Psoas muscle (tissue), 8 donors: ENCODE measurements around the gene SDR9C7. TPM values are rescaled to one million over a fixed set of nuclear protein-coding genes. Genes with fewer than 3 reads are reported as not detected.

Experiments
- ATAC-seq, 4 donors: fragments of 200-7000 bp; cut with Tn5 transposase; one replicate each; pipeline ENCODE4 v1.9.1; 2020; ENCODE audit warnings: moderate library complexity in 3 of 4, mild to moderate bottlenecking in 2 of 4
- DNase-seq, 2 donors: peaks; one replicate each; pipeline ENCODE4 v3.0.0-alpha.2; 2020
- H3K27ac ChIP-seq: fragments of 200-600 bp; one replicate; pipeline ENCODE4 v1.8.0; 2022
- H3K27me3 ChIP-seq, 3 donors: fragments of 200-600 bp in 1 of 3; one replicate each; pipeline versions ENCODE4 v1.6.1 to v1.8.0; 2013 to 2022; ENCODE audit warnings: low read length in 2 of 3, mild to moderate bottlenecking in 2 of 3, moderate library complexity in 1 of 3; ENCODE audit not compliant: insufficient read depth in 3 of 3
- H3K36me3 ChIP-seq, 2 donors: fragments of 200-600 bp in 1 of 2; one replicate each; pipeline versions ENCODE4 v1.6.1 to v1.8.0; 2013 to 2022; ENCODE audit warnings: low read depth in 1 of 2, mild to moderate bottlenecking in 1 of 2, moderate library complexity in 1 of 2; ENCODE audit not compliant: insufficient read depth in 1 of 2
- H3K4me1 ChIP-seq: fragments of 200-600 bp; one replicate; pipeline ENCODE4 v1.8.0; 2022
- H3K4me3 ChIP-seq: fragments of 200-600 bp; one replicate; pipeline ENCODE4 v1.8.0; 2022; ENCODE audit warnings: mild to moderate bottlenecking
- H3K9me3 ChIP-seq: fragments of 200-600 bp; one replicate; pipeline ENCODE4 v1.8.0; 2022
- CTCF ChIP-seq: fragments of 200-600 bp; IDR thresholded peaks from one replicate; pipeline ENCODE4 v1.8.0; 2022; ENCODE audit warnings: antibody characterized with exemption
- WGBS, 3 donors: extraction: QIAGEN DNeasy Blood & Tissue Kit; methylation state at CpG; one replicate each; pipeline versions ENCODE4 v1.1.6 to v1.1.7; 2013; 5-methylcytosine and 5-hydroxymethylcytosine counted together
- intact Hi-C, 2 donors: fragments of 100-400 bp; cut with DNase I; formaldehyde crosslinking; loops; one replicate each; pipeline versions ENCODE4 v1.11.0 to v1.14.2; 2022
- polyA plus RNA-seq, 3 donors: library from polyadenylated mRNA; stranded (reverse); fragments of 200-250 nt; gene quantifications; one replicate each; pipeline ENCODE4 v1.2.3, GENCODE V29; 2013
- total RNA-seq, 4 donors: library from RNA; stranded (reverse); fragmentation: NEBNext Ultra II Directional in 2 of 4; extraction: Animal tissue kit (Norgen Biotek cat#: 25700) in 2 of 4; gene quantifications; one replicate each; pipeline versions ENCODE4 v1.2.1 to v1.2.4, GENCODE V29; 2021 to 2023
- donor health status: healthy with polysubstance abuse.
- donor health status: DM: no; HTN: no; CAD: no; lungs with moderate emphysema.
- donor health status: Bipolar disorder and iron deficiency.
- donor health status: healthy.
- donor health status: DM: yes; HTN: yes; CAD: no.
- donor health status: DM: no; HTN: no; CAD: no.
- donor health status: DM: no; HTN: no; CAD: no.
- donor health status: DM: yes; HTN: yes; CAD: no.

The SDR9C7 gene
- total and polyA plus RNA-seq, 7 donors = 0.07 to 0.97 (median 0.22) TPM; not detected in 1

- no peak overlapping the region for H3K27ac ChIP-seq
- no peaks in the 10 kb centered on the region for H3K4me1 ChIP-seq
- WGBS, 3 donors = 88 to 91% (median 88%) methylated on average over 8 of the region's 8 CpGs
- no peak for TF ChIP-seq CTCF
- intact Hi-C loops = no loop called here
- DNase-seq (no peak), ATAC-seq (no peak)
- H3K9me3 ChIP-seq = no peaks in the 10 kb centered on the region
- no peaks in the 10 kb centered on the region for H3K36me3 ChIP-seq
- no peaks in the 10 kb centered on the region for H3K27me3 ChIP-seq
- no peak overlapping the region for H3K4me3 ChIP-seq
These were observed 4.0 kb downstream of the SDR9C7 start for GRCh38 chr12:56930241-56930640.

- no peak for DNase-seq
- 87 to 92% (median 87%) methylated on average over 4 of the region's 4 CpGs for WGBS, 3 donors
- no peak overlapping the region for H3K27ac ChIP-seq
These were observed 4.4 kb downstream of the SDR9C7 start for GRCh38 chr12:56929780-56930179.

GRCh38 chr12:56928262-56928661 is 5.9 kb downstream of the SDR9C7 start:
- Histone ChIP-seq H3K27ac (no peak overlapping the region), H3K36me3 (no peaks in the 10 kb centered on the region), H3K4me1 (no peaks in the 10 kb centered on the region), H3K27me3 (no peaks in the 10 kb centered on the region), H3K9me3 (no peaks in the 10 kb centered on the region), H3K4me3 (no peak overlapping the region)
- no peak for TF ChIP-seq CTCF
- no peak for DNase-seq
- intact Hi-C loops = no loop called here
- ATAC-seq = no peak
- 72 to 81% (median 75%) methylated on average over 3 of the region's 3 CpGs for WGBS, 3 donors

More at GRCh38 chr12:56929780-56930179, 4.4 kb downstream of the SDR9C7 start:
- H3K4me1 ChIP-seq = no peaks in the 10 kb centered on the region
- no peaks in the 10 kb centered on the region for H3K27me3 ChIP-seq
- TF ChIP-seq CTCF = no peak
- no peaks in the 10 kb centered on the region for H3K9me3 ChIP-seq
- no peak overlapping the region for H3K4me3 ChIP-seq
- no peak for ATAC-seq
- no peaks in the 10 kb centered on the region for H3K36me3 ChIP-seq
- intact Hi-C loops = no loop called here

GRCh38 chr12:56927281-56927680 is 6.9 kb downstream of the SDR9C7 start:
- TF ChIP-seq CTCF = no peak
- Histone ChIP-seq H3K9me3 (no peaks in the 10 kb centered on the region), H3K4me3 (no peak overlapping the region), H3K36me3 (no peaks in the 10 kb centered on the region), H3K4me1 (no peaks in the 10 kb centered on the region), H3K27me3 (no peaks in the 10 kb centered on the region), H3K27ac (no peak overlapping the region)
- no peak for ATAC-seq
- DNase-seq = no peak
- 79 to 86% (median 81%) methylated on average over 4 of the region's 4 CpGs for WGBS, 3 donors
- intact Hi-C loops = no loop called here

- Histone ChIP-seq H3K27me3 (no peaks in the 10 kb centered on the region), H3K9me3 (no peaks in the 10 kb centered on the region), H3K4me3 (no peak overlapping the region), H3K36me3 (no peaks in the 10 kb centered on the region), H3K4me1 (no peaks in the 10 kb centered on the region), H3K27ac (no peak overlapping the region)
- intact Hi-C loops = no loop called here
- TF ChIP-seq CTCF = no peak
- WGBS, 3 donors = 82 to 100% (median 86%) methylated on average over 1 of the region's 1 CpG
- no peak for ATAC-seq
- no peak for DNase-seq
These were observed 12.2 kb downstream of the SDR9C7 start for GRCh38 chr12:56922031-56922430.
